ENCODE measurements around the gene TBX1.
"Not testable (repeated sequence)": the region's sequence is repeated elsewhere in the genome, so short reads cannot be mapped to it uniquely, and the experiment has no call there.

The TBX1 gene

DNA sequence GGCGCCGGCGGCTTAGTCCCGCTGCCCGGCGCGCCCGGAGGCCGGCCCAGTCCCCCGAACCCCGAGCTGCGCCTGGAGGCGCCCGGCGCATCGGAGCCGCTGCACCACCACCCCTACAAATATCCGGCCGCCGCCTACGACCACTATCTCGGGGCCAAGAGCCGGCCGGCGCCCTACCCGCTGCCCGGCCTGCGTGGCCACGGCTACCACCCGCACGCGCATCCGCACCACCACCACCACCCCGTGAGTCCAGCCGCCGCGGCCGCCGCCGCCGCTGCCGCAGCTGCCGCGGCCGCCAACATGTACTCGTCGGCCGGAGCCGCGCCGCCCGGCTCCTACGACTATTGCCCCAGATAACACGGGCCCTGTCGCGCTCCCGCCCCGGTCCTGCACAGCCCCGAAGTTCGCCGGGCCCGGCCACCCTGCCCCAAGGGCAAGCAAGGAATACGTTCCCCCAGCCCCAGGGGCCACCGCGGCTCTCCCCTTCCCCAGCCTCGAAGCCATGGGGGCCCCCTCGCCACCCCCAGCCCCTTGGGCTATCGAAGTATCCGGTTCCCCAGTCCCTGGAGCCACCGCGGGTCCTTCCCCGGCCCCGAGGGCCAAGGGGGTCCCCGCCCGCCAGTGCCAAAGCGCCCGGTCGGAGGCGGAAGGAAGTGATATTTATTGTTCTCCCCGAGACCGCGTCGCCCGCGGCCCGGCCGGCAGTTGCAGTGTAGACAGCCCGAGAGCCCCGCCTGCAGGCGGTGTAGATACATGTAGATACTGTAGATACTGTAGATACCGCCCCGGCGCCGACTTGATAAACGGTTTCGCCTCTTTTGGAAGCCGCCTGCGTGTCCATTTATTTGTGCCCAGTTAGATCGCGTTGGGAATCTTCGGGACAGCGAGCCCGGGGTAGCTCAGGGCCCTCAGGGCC lies 6.2 kb downstream of the TBX1 start:
- peak; percentile 88 to 92 for DNase-seq

DNA sequence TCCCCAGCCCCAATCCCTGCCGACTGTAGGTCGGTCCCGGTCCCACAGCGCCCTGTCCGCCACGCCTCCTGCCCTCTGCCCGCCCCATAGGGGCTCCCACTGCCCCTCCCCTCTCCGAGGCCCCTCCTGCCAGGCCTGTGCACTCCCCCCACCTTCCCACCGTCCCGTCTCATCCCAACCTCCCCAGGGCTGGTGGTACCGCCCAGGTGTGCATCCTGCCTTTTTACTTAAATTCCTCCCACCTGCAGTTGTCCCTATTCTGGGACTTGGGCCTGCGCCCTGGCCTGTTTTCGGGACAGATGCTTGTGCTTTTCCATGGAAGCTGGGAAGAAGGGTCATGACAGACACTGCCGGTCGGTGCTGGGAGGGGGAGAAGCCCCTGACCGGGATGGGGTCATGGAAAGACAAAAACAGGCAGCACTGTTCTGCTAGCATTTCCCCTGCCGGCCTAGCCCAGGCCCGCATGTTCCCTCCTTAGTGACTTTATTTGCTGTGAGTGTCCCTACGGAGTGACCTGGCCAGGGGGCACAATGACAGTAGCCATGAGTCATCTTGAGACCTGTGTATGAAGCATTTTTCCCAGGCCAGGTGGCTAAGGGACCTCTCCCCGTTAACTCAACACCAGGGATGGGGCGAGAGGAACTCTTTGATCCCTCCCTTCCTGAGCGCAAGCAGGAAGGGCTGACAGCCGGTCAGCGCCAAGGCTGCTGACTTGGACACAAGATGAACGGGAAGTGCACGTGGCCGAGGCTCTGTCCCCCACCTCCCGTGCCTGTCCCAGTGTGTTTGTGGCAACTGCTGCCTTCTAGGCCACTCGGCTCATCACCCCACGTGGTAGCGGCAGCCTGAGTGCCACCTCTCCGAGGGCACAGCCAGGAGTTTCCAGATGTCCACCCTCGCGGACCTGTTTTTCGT lies 7.1 kb downstream of the TBX1 start:
- no peak for DNase-seq

DNA sequence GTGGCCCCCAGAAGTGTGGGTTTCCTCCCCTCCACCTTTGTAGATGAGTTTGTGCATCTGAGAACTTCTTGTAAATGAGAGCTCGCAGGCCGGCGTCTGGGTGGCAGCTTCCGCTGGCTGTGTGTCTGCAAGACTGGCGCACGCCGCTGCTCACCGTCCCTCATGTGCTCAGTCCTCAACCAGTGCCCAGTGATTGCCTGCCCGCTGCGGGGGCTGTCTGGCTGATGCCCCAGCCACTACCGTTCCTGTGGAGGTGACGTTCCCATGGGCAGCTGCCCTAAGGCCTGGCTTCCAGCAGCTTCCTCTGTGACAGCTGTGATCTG lies 8.8 kb downstream of the TBX1 start:
- DNase-seq: no peak

DNA sequence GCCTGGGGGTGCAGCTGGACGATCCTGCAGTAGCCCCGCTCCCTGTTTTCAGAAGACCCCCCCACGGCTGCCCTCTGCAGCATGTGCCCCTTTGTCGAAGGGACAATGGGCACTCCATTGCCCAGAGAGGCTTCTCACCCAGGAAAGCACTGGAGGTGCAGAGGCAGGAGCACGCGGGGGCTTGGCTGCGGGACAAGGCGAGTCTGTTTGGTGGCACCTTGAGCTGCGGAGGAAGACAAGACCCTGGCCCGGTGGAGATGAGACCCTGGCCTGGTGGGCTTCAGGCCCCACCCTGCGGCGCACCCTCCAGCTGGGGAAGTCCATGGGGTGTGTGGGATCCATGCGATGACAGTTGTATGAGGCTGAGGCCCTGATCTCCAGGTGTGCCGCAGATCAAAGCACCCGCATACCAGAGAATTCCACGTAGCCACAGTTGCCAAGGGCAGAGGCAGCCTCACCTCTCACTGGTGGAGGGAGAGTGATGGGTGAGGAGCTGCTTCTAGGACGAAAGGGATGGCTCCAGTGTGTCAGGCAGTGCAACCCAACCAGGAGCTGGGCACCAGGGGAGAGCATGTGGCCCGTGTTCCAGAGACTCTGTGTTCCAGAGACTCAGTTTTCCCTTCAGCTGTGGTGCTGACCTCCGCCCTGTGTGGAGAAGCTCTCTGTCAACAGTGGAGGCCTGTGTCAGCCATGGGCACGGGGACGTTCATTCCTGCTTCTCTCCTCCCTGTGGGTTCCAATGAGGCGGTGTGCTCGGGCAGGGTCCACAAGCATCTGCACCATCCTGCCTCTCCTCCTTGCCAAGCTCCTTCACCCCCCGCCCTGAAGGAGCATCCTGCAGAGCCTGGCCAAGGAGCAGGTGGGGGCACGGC lies 10.0 kb downstream of the TBX1 start:
- no peak for DNase-seq

DNA sequence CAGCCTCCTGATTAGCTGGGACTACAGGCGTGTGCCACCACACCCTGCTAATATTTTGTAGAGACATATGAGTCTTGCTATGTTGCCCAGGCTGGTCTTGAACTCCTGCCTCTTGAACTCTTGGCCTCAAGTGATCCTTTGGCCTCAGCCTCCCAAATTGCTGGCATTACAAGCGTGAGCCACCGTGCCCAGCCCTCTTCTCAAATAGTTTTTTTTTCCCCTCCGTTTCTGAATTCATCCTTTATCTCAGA lies 11.8 kb downstream of the TBX1 start:
- no peak for DNase-seq

DNA sequence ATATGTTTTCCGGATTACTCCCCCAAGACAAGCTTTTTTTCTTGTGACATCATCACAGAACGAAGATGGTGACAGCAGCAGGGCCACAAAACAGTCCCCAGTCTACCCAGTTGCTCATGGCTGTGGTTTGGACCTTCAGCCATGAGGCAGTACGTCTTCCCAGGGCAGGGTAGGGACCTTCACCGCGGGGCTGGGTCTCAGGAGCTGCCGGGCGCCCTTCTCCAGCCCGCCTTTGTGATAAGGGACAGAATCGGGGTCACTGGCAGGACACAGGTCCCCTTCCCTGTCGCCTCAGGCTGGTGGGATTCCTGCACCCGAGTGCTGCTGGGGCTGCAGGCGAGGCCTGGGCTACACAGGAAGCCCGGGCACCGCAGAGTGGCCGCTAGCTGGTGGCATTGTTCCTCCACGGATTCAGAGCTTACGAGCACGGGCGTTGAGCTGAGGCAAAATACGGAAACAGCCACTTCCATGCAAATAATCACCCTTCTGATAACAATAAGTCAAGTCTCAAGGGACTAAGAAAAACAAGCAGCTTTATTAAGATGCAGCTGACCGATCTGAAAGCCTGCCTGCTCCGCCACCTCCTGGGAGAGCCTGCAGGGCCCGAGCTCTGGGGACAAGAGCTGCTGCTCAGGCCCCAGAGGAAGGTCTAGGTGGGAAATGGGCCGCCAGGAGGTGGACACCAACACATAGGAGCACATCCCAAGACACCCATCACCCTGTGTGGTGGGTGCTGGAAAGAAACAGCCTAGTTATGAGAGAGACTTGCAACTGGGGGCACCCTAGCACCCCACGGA lies 12.3 kb downstream of the TBX1 start:
- DNase-seq: peak; percentile 48 to 49

DNA sequence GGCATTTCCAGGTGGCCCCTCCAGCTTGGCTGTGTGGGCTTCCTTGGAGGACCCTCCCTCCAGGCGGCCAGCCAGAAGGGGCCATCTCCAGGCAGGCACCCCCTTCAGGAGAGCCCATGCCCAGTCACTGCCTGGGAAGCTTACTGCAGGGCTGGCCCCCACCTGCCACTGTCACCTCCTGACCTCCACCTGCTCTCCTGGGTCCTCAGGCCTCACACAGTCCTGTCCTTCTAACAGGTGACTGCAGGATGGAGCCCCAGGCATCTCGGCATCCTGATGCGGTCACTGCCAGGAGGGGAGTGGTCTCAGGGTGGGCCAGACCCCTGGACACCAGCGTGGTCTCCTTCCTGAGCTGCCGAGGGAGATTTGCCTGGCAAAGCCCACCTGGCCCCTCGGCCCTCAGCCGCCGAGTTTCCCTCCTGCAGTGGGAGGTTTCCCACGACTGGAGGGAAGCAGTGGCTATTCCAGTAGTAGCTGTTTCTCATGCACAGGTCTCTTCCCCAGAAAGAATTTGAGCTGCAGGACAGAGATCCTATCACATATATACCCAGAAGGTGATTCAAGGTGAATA lies 13.0 kb downstream of the TBX1 start:
- no peak for DNase-seq

DNA sequence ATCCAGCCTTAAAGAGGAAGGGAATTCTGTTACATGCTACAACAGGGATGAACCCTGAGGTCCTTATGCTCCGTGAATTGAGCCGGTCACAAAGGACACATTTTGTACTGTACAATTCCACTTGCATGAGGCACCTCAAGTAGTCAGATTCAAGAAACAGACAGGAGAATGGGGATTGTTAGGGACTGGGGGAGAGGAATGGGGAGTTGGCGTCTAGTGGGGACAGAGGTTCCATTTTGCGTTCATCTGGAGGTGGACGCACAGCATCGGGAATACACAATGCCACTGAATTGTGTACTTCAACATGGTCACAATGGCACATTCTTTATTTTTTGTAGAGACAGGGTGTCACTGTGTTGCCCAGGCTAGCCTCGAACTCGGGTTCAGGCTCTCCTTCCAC lies 14.1 kb downstream of the TBX1 start:
- no peak for DNase-seq

DNA sequence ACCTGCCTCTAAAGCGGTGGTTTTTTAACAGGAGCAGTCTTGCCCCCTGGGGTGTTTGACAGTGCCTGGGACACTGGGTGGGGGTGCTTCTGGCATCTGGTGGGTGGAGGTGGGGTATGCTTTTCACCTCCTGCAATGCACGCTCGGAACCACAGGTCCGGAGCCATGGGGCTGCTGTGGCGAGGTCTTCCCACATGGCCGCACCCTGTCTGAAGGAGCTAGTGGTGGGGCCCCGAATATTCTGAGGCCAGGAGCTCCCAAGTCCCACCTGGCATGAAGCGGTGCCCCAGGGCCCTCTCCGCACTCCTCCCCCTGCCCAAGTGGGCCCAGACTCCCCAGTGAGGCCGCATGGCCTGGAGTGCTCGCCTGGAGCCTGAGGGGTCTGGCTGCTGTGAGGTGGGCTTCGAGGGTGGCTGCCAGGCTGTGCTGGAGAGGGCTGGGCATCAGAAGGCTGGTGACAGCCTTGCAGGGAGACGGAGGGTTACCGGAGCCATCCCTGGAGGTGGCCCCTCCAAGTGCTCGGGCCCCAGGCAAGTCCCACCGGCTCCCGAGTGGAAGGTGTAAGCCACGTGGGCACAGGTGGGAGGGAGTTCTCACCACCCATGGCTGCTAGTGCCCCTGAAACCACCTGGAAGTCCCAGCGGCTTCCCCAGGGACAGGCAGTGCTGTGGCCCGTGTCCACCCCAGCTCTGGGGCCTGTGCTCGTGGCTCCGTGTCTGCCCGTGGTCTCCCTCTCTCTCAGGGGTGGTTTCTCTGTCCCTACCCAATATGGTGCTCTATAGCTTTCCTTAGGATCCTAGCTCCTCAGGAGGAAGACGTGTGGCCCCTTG lies 15.1 kb downstream of the TBX1 start:
- DNase-seq: no peak

DNA sequence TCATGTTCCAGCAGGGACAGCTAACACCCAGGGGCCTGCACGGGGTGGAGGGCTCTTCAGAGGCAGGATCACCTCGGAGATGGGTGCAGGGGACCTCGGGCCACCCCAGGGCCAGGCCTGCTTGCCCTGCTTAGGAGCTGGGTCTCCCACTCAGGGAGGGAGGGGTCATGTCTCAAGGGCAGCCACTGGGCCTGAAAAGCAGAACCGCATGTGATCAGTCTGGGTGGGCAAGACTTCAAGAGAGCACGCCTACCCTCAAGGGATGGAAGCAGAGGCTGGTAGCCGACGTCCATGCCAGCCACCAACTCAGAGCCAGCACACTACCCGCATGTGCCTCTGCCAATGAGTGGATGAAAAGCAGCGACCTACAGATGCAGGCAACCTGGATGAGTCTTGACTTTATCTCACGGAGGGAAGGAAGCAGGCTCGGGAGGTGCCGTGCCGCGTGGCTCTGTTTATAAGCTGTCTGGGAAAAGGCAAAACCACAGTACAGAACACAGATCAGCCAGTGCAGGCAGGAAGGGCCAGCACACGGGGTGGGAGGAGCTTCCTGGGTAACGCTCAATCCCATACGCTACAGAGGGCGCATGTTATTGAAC lies 16.0 kb downstream of the TBX1 start:
- peak; percentile 80 to 82 for DNase-seq

DNA sequence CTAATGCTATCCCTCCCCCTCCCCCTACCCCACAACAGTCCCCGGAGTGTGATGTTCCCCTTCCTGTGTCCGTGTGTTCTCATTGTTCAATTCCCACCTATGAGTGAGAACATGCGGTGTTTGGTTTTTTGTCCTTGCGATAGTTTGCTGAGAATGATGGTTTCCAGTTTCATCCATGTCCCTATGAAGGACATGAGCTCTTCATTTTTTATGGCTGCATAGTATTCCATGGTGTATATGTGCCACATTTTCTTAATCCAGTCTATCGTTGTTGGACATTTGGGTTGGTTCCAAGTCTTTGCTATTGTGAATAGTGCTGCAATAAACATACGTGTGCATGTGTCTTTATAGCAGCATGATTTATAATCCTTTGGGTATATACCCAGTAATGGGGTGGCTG lies 16.6 kb downstream of the TBX1 start:
- DNase-seq: not testable (repeated sequence)

DNA sequence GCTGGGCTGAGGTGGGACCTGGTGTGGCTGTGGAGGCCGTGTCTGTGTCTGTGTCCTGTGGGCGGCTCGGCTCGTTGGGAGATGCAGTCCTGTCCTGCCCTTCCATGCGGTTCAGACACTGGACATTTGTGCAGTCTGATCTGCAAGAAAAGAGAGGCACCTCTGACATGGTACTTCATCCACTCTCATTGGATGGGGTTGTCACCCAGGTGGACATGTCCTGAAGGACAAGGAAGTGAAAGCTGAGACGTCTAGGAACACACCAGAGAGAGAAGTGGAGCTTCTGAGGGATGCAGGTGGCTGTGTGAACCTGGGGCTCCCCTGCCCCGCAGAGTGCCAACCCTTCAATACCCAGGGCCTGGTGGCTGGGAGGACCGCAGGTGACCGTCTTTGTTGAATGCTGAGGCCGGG lies 18.4 kb downstream of the TBX1 start:
- DNase-seq: no peak

DNA sequence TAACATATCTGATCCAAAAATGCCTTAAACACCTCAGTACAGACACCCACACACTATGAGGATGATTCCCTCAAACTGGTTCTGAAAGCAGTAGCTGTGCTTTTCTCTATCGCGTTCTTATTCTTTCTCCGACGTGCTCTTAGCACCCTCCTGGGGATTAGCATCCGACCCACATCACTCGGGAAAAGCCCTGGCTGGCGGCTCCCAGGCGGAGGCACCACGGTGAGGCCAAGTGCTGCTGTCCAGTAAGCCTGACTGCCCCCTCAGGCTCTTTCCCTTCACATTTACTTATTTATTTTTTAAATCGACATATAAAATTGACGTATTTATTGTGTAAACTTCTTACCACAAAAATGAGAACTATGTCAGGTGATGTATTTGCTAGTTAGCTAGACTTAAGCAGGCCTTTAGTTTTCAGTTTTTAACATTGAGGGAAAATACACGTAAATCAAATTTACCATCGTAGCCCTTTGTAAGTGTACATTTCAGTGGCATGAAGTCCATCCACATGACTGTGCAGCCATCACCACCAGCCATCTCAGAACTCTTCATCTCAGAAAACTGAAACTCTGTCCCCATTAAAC lies 19.2 kb downstream of the TBX1 start:
- no peak for DNase-seq

DNA sequence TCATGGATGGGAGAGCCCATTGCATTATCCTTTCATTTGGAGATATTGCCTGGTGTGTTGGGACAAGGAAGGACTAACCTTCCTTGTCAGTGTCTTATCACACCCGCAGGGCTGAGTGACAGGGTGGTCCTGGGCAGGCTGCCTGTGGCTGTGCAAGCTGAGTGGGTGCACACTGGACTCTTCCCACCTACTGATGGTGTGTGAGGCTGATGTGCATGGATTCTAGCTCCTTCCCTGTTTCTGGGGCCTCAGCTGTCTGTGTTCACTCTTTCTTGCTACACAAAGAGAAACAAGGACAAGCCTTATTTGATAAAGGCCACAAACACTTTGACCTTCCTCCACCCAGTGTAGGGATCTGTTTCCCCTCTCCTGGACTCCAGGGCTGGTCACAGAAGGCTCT lies 22.0 kb downstream of the TBX1 start:
- no peak for DNase-seq

DNA sequence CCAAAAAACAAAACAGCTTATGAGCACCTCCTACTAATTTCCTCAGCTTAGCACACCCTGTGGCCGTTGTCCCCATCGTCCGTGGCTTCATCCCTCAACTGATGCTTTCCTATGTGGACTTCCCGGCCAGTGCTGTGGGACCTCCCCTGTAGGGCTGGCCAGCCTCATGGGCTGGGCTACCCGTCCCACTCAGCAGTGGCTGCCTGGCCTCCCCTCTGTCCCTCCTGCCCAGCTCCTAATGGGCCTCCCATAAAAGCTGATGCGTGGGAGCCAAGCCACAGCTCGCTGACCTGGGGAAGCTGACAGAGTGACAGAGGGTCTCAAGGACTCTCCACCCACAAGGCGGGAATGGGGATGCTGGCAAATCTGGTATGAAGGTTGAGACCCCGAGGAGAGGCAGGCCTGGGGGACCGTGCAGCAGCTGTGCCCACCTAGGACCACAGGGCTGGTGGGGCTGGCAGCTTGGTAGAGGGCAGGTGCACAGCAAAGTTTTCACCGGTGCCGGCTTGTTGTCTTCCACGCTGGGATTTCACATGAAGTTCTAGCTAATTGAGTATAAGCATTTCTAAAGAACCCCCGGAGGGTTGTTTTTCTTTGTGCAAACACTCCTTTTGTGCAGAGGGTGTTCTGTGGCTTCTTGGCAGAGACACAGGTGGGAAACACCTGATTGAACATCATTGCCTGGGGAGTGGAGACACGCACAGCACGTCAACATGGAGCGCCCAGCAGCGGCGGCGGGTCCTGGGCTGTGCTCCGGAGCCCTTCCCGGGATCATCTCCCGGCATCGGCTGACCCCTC lies 23.2 kb downstream of the TBX1 start:
- DNase-seq: no peak

DNA sequence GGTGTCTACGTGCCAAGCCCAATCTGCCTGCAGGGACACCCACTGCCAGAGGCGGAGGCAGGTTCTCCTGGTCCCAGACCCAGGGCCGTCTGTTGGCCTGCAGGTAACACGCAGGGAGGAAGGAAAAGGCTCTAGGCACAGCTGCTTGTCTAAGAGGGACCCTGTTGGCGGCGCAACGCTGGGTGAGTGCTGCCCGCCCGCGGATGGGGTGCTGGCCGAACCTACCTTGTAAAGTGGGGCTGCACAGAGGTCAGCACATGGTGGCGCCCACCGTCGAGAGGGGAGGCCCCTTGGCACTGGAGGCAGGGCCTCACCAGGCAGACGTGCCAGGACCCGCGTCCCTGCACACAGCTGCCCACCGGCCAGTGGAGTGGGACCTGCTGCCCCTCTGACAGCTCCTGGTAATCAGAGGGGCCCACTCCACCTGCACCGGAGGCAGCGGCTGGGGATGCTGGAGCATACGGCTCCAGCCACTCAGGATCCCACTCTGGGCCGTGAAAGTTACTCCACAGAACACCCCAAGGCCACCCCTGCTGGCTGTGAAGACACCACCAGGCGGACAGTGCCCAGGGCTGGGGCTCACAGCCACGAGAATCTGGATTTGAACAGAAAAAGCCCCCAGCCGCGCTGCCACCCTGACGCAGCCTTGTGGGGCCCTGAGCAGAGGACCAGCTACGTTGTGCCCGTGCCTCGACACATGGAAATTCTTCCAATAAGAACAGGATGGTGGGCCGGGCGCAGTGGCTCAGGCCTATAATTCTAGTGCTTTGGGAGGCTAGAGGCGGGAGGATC lies 24.0 kb downstream of the TBX1 start:
- no peak for DNase-seq

DNA sequence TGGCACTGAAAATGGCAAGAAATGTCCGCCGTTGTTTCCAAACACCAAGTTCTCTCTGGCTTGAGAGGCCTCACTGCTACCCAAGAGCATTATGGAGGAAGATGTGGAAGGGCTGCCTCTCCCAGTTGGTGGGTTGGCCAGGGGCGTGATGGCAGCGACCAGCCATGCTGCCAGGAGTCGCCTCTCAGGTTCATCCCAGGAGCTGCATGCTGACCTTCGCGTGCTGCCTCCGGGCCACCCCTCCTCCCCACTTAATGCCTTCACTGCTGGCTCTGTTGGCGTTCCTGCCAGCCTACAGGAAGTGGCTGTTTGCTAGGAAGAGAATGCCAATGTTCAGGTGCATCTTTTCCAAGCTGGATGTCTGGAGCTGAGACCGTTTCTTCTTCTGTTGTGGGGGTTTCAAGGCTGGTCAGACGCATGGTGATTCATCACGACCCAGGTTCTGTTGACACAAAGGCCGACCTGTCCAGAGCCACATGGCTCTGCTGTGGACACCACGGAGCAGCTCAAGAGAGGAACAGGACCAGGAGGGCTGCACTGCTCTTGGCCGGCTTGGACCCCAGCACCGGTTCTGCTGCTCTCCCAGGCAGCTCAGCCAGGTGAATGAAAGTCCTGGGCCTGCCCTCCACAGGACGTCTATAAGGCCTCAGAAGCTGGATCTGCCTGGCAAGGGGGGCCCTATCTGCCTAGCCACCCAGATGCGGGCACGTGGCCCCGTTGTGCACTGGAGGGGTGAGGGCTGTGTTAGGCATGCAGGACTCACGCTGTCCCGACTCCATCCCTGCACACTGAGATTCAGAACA lies 25.1 kb downstream of the TBX1 start:
- no peak for DNase-seq

DNA sequence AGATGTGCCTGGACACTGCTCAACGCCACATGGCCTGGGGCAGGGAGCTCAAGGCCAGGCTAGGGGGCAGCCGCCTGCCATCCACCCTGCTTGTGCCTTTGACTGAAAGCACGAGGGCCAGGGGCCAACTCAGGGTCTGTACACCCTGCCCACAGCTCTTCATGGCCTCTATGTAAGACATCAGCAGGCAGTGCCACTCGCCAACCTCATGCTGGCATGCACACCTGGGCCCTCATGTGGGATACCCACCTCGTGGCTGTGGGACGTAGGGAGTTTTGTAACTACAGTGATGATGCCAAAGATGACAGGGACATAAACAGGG lies 25.6 kb downstream of the TBX1 start:
- DNase-seq: no peak

All from Kasumi-1 (cell line).